ENCODE data around the gene RASSF1. TPM values are rescaled to one million over a fixed set of nuclear protein-coding genes. Genes with fewer than 3 reads are reported as not detected.

Gene RASSF1
- total and polyA plus RNA-seq, 2 of the 13 experiments (the other 11 are each of a cell fraction or from before 2014, with no cell fraction given), result 10.2 to 27.5 TPM

DNA sequence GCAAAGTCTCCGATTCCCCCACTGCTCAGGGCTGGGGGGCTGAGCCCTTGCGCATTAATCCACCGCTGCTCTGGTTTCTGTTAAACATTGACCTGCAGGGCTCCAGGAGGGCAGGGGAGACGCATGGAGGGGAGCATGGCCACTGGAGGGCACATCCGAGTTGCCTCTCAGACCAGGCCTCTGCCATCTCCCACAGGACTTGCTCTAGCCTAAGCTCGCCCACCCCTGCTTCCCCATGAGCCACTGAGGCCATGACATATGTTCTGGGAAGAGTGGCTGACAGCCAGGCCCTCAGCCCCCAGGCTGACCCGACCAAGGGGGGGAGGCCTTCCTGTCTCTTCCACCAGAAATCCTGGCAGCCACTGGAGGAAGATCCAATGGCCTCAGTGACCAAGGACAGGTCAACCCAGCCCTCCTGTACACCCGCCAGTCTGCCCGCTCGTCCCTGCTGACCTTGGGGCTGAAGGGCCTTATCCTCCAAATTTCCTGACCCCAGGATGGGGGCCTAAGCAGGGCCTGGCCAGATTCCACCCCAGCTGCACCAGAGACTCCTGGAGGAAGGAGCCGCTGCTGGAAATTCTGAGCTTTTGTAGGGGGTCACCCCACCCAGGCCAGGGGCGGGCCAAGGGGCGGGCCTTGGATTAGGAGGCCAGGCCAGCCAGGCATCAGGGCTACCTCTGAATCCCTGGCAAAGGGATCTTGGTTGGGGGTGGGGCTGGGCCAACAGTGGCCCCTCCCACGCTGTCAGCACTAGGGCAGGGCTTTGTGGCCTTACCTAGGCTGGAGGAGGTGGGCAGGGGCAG is 37.4 kb downstream of the RASSF1 start, which contains the start of gene HYAL1 (continued):
- no peak for TF ChIP-seq NFYC (CRISPR knock-in tag; IDR thresholded peaks at IDR 0.05)
- no peak for TF ChIP-seq ZFP36L2 (CRISPR knock-in tag; IDR thresholded peaks at IDR 0.05)
- TF ChIP-seq, protein P1, sequence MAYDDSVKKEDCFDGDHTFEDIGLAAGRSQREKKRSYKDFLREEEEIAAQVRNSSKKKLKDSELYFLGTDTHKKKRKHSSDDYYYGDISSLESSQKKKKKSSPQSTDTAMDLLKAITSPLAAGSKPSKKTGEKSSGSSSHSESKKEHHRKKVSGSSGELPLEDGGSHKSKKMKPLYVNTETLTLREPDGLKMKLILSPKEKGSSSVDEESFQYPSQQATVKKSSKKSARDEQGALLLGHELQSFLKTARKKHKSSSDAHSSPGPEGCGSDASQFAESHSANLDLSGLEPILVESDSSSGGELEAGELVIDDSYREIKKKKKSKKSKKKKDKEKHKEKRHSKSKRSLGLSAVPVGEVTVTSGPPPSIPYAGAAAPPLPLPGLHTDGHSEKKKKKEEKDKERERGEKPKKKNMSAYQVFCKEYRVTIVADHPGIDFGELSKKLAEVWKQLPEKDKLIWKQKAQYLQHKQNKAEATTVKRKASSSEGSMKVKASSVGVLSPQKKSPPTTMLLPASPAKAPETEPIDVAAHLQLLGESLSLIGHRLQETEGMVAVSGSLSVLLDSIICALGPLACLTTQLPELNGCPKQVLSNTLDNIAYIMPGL (CRISPR knock-in tag; IDR thresholded peaks at IDR 0.05; ENCODE audit: borderline replicate concordance in 1 of 2, low read depth in 1 of 2), result peak; percentile 82 to 93
- no peak for TF ChIP-seq NFIC (IDR thresholded peaks at IDR 0.05; ENCODE audit: low read length)
- TF ChIP-seq ZNF331 (CRISPR knock-in tag; IDR thresholded peaks at IDR 0.05), result peak; percentile 34; the same call in 1 of the 2 replicates
- TF ChIP-seq NFRKB (IDR thresholded peaks at IDR 0.05), result no peak
- 0 out of 2 replicates have a peak, but pooled peaks have one; percentile 82 for TF ChIP-seq CC2D1A (CRISPR knock-in tag; IDR thresholded peaks at IDR 0.05)
- peak; percentile 34; the same call in 1 of the 2 replicates for TF ChIP-seq DMAP1 (CRISPR knock-in tag; IDR thresholded peaks at IDR 0.05)
- peak; percentile 80; the same call in 1 of the 2 replicates for TF ChIP-seq HES4 (CRISPR knock-in tag; IDR thresholded peaks at IDR 0.05; ENCODE audit: borderline replicate concordance)
- TF ChIP-seq NCOA1 (CRISPR knock-in tag; IDR thresholded peaks at IDR 0.05), result no peak
- TF ChIP-seq ZBTB10 (CRISPR knock-in tag; IDR thresholded peaks at IDR 0.05; ENCODE audit: borderline replicate concordance), result no peak
- peak; percentile 71; the same call in 1 of the 2 replicates for TF ChIP-seq YEATS2 (CRISPR knock-in tag; IDR thresholded peaks at IDR 0.05; ENCODE audit: borderline replicate concordance)
- peak; percentile 70 for TF ChIP-seq HIVEP1 (CRISPR knock-in tag; IDR thresholded peaks at IDR 0.05)
- TF ChIP-seq THAP8 (CRISPR knock-in tag; IDR thresholded peaks at IDR 0.05; ENCODE audit: borderline replicate concordance), result no peak
- TF ChIP-seq SP5 (CRISPR knock-in tag; IDR thresholded peaks at IDR 0.05; ENCODE audit: borderline replicate concordance, low read depth), result peak; percentile 76
- TF ChIP-seq ZNF841 (CRISPR knock-in tag; IDR thresholded peaks at IDR 0.05; ENCODE audit: borderline replicate concordance), result no peak
- no peak for TF ChIP-seq NFE2L1 (CRISPR knock-in tag; IDR thresholded peaks at IDR 0.05; ENCODE audit: borderline replicate concordance)
- TF ChIP-seq, protein P2, sequence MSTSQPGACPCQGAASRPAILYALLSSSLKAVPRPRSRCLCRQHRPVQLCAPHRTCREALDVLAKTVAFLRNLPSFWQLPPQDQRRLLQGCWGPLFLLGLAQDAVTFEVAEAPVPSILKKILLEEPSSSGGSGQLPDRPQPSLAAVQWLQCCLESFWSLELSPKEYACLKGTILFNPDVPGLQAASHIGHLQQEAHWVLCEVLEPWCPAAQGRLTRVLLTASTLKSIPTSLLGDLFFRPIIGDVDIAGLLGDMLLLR (CRISPR knock-in tag; IDR thresholded peaks at IDR 0.05), result peak; percentile 88
- TF ChIP-seq MEIS1 (CRISPR knock-in tag; IDR thresholded peaks at IDR 0.05; ENCODE audit: borderline replicate concordance), result no peak; the same call in 1 of the 2 replicates
- TF ChIP-seq ELF1 (CRISPR knock-in tag; IDR thresholded peaks at IDR 0.05), result peak; percentile 10
- no peak; the same call in 1 of the 2 replicates for TF ChIP-seq KDM3A (CRISPR knock-in tag; IDR thresholded peaks at IDR 0.05; ENCODE audit: low read depth)
- TF ChIP-seq NFIB (CRISPR knock-in tag; IDR thresholded peaks at IDR 0.05; ENCODE audit: borderline replicate concordance), result no peak
- TF ChIP-seq ZNF879 (CRISPR knock-in tag; IDR thresholded peaks at IDR 0.05), result no peak
- no peak; the same call in 1 of the 2 replicates for TF ChIP-seq ZNF234 (CRISPR knock-in tag; conservative IDR thresholded peaks at IDR 0.05)
- peak; percentile 42 for TF ChIP-seq ZNF564 (CRISPR knock-in tag; IDR thresholded peaks at IDR 0.05)
- no peak for TF ChIP-seq ZNF589 (CRISPR knock-in tag; conservative IDR thresholded peaks at IDR 0.05)
